Liver (tissue), 9 donors: ENCODE data around the gene EXOC7. TPM values are rescaled to one million over a fixed set of nuclear protein-coding genes. Genes with fewer than 3 reads are reported as not detected.

ENCODE experiments used
- DNase-seq: peaks from one replicate; pipeline ENCODE4 v3.0.0-alpha.2; 2017; ENCODE audit warnings: low spot score
- H3K27ac ChIP-seq, 2 donors: one replicate each; pipeline ENCODE4 v1.7.0; 2013; ENCODE audit warnings: inconsistent platforms in 2 of 2, low read length in 2 of 2, control low read depth in 1 of 2, low read depth in 1 of 2, mild to moderate bottlenecking in 1 of 2
- H3K27me3 ChIP-seq, 4 donors: one replicate each; pipeline versions ENCODE4 v1.6.1 to v1.7.0; 2013; ENCODE audit warnings: low read length in 3 of 4, inconsistent platforms in 1 of 4, mild to moderate bottlenecking in 1 of 4, moderate library complexity in 1 of 4; ENCODE audit not compliant: control insufficient read depth in 4 of 4, insufficient read depth in 4 of 4
- H3K36me3 ChIP-seq, 4 donors: one replicate each; pipeline versions ENCODE4 v1.6.1 to v1.7.0; 2013; ENCODE audit warnings: low read length in 3 of 4, mild to moderate bottlenecking in 3 of 4, low read depth in 1 of 4, moderate library complexity in 1 of 4; ENCODE audit not compliant: control insufficient read depth in 4 of 4, insufficient read depth in 3 of 4
- H3K4me1 ChIP-seq, 4 donors: one replicate each; pipeline versions ENCODE4 v1.6.1 to v1.7.0; 2013; ENCODE audit warnings: low read length in 3 of 4, mild to moderate bottlenecking in 3 of 4, moderate library complexity in 1 of 4; ENCODE audit not compliant: control insufficient read depth in 4 of 4, insufficient read depth in 4 of 4
- H3K4me3 ChIP-seq, 3 donors: one replicate each; pipeline versions ENCODE4 v1.6.1 to v1.7.0; 2013; ENCODE audit warnings: low read length in 3 of 3, control low read depth in 1 of 3, low read depth in 1 of 3, mild to moderate bottlenecking in 1 of 3
- H3K9ac ChIP-seq, 2 donors: one replicate each; pipeline ENCODE4 v1.7.0; 2013; ENCODE audit warnings: low read length in 2 of 2, mild to moderate bottlenecking in 2 of 2, moderate library complexity in 2 of 2, control low read depth in 1 of 2, low read depth in 1 of 2
- H3K9me3 ChIP-seq, 4 donors: one replicate each; pipeline versions ENCODE4 v1.6.1 to v1.7.0; 2013; ENCODE audit warnings: low read length in 3 of 4; ENCODE audit not compliant: control insufficient read depth in 4 of 4
- ATF3 ChIP-seq: IDR thresholded peaks from 2 replicates; pipeline ENCODE4 v1.6.1; 2016; ENCODE audit warnings: antibody characterized with exemption
- CTCF ChIP-seq: fragments of 150-350 bp; IDR thresholded peaks from 2 replicates; pipeline ENCODE4 v1.5.1; 2017; ENCODE audit warnings: improper control_type of control experiment, low read depth, low read length; ENCODE audit not compliant: missing input control
- EGR1 ChIP-seq, 2 donors: IDR thresholded peaks; 2 replicates each; pipeline ENCODE4 v1.6.1; 2016 to 2018; ENCODE audit warnings: antibody characterized with exemption in 2 of 2, low read depth in 2 of 2
- FOXA1 ChIP-seq: IDR thresholded peaks from 2 replicates; pipeline ENCODE4 v1.6.1; 2016; ENCODE audit warnings: antibody characterized with exemption
- FOXA2 ChIP-seq: IDR thresholded peaks from 2 replicates; pipeline ENCODE4 v1.6.1; 2016; ENCODE audit warnings: antibody characterized with exemption
- GABPA ChIP-seq, 2 donors: IDR thresholded peaks in 1 of 2; conservative IDR thresholded peaks in 1 of 2; 2 replicates each; pipeline ENCODE4 v1.6.1; 2016; ENCODE audit warnings: antibody characterized with exemption in 2 of 2, mild to moderate bottlenecking in 1 of 2, moderate library complexity in 1 of 2
- HNF4A ChIP-seq, 2 donors: conservative IDR thresholded peaks; 2 replicates each; pipeline ENCODE4 v1.6.1; 2016; ENCODE audit warnings: antibody characterized with exemption in 2 of 2, mild to moderate bottlenecking in 2 of 2
- HNF4G ChIP-seq: IDR thresholded peaks from 2 replicates; pipeline ENCODE4 v1.6.1; 2016; ENCODE audit warnings: antibody characterized with exemption
- JUND ChIP-seq, 2 donors: IDR thresholded peaks; 2 replicates each; pipeline ENCODE4 v1.6.1; 2016; ENCODE audit warnings: antibody characterized with exemption in 2 of 2
- MAX ChIP-seq: IDR thresholded peaks from 2 replicates; pipeline ENCODE4 v1.6.1; 2016; ENCODE audit warnings: antibody characterized with exemption
- NR2F2 ChIP-seq: IDR thresholded peaks from 2 replicates; pipeline ENCODE4 v1.6.1; 2016; ENCODE audit warnings: antibody characterized with exemption
- RAD21 ChIP-seq, 2 donors: IDR thresholded peaks; 2 replicates each; pipeline ENCODE4 v1.6.1; 2016; ENCODE audit warnings: antibody characterized with exemption in 2 of 2, mild to moderate bottlenecking in 2 of 2
- REST ChIP-seq: IDR thresholded peaks from 2 replicates; pipeline ENCODE4 v1.6.1; 2016; ENCODE audit warnings: antibody characterized with exemption, mild to moderate bottlenecking
- RXRA ChIP-seq, 2 donors: IDR thresholded peaks; 2 replicates each; pipeline ENCODE4 v1.6.1; 2017 to 2018; ENCODE audit warnings: antibody characterized with exemption in 2 of 2, mild to moderate bottlenecking in 1 of 2
- SP1 ChIP-seq: IDR thresholded peaks from 2 replicates; pipeline ENCODE4 v1.6.1; 2018; ENCODE audit warnings: antibody characterized with exemption, mild to moderate bottlenecking
- TAF1 ChIP-seq: conservative IDR thresholded peaks from 2 replicates; pipeline ENCODE4 v1.6.1; 2016; ENCODE audit warnings: antibody characterized with exemption, mild to moderate bottlenecking
- YY1 ChIP-seq: IDR thresholded peaks from 2 replicates; pipeline ENCODE4 v1.6.1; 2016; ENCODE audit warnings: antibody characterized with exemption, mild to moderate bottlenecking
- ZBTB33 ChIP-seq: IDR thresholded peaks from 2 replicates; pipeline ENCODE4 v1.6.1; 2016; ENCODE audit warnings: antibody characterized with exemption
- WGBS: extraction: QIAGEN DNeasy Blood & Tissue Kit; methylation state at CpG from one replicate; pipeline ENCODE4 v1.1.7; 2013; 5-methylcytosine and 5-hydroxymethylcytosine counted together
- polyA plus RNA-seq, 2 donors: library from polyadenylated mRNA; stranded (reverse) in 1 of 2; unstranded in 1 of 2; fragments of 200-250 nt in 1 of 2; fragments of >200 nt in 1 of 2; fragmentation: Nextera tagmentation in 1 of 2; extraction: Ambion mirVana in 1 of 2; gene quantifications; one replicate each; pipeline versions ENCODE4 v1.2.1 to v1.2.3, GENCODE V29; 2013 to 2015
- total RNA-seq, 2 donors: library from RNA; depleted of rRNA; stranded (reverse); fragments of >200 nt; gene quantifications; one replicate each; pipeline ENCODE4 v1.2.3, GENCODE V29; 2014
- donor health status: healthy.
- donor health status: healthy.
- donor health status: healthy.
- donor health status: healthy.
- donor health status: healthy.

EXOC7 gene
- total and polyA plus RNA-seq, 4 donors, result 28.0 to 64.8 (median 38.2) TPM

- TF ChIP-seq ZBTB33 (no peak), SP1 (no peak), TAF1 (no peak), FOXA2 (no peak), JUND (IDR thresholded peaks at IDR 0.05) (no peak), REST (no peak), NR2F2 (no peak), FOXA1 (no peak), HNF4A (conservative IDR thresholded peaks at IDR 0.05) (no peak), CTCF (no peak), ATF3 (no peak), RXRA (IDR thresholded peaks at IDR 0.05) (no peak), RAD21 (IDR thresholded peaks at IDR 0.05) (no peak), YY1 (no peak), MAX (no peak), HNF4G (no peak), EGR1 (IDR thresholded peaks at IDR 0.05; ENCODE audit: low read depth in 2 of 2) (no peak), GABPA (IDR thresholded peaks at IDR 0.05 in 1 of 2, conservative IDR thresholded peaks at IDR 0.05 in 1 of 2) (no peak)
- peak; percentile 31 for DNase-seq
- peaks cover 2 to 18% (median 9%) of the 10 kb centered on the region in 4 donors for H3K4me1 ChIP-seq
- H3K9me3 ChIP-seq, result no peaks in the 10 kb centered on the region
- H3K27ac ChIP-seq, result no peak overlapping the region
- H3K36me3 ChIP-seq, result no peaks in the 10 kb centered on the region
- no peak overlapping the region for H3K9ac ChIP-seq
- WGBS, result 95% methylated on average over 6 of the region's 6 CpGs
- H3K27me3 ChIP-seq, result peaks cover 0 to 3% (median 1%) of the 10 kb centered on the region in 4 donors
- H3K4me3 ChIP-seq, result no peak overlapping the region
These were observed 39.0 kb upstream of the EXOC7 start for GRCh38 chr17:76142585-76143041.
